ENCODE measurements around the gene IMMP2L.

DNA sequence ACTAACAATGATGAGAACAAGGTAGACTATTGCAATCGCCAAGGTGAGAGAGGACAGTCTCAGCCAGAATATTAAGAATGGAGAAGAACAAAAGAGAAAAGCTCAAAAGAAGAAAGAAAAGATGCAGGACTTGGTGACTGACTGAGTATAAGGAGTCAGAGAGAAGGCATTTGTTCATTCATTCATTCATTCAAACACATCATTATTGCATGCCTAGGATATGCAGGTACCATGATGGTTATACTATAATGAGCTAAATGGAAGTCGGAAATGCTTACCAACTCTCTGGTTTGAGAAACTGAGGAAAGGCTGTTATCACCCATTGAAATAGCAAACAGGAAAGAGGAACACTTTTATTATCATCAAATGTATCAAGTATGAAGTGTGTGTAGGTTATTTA, 180.7 kb downstream of the IMMP2L start:
- TF ChIP-seq CTCF (conservative IDR thresholded peaks at IDR 0.05; ENCODE audit: low read depth, low read length) (no peak), EZH2phosphoT487 (IDR thresholded peaks at IDR 0.05; ENCODE audit: borderline replicate concordance, low read length) (no peak), EZH2 (IDR thresholded peaks at IDR 0.05; ENCODE audit: low read length, unreplicated experiment) (no peak)
